Measurements from ENCODE around the gene JAG2.

Gene JAG2

DNA sequence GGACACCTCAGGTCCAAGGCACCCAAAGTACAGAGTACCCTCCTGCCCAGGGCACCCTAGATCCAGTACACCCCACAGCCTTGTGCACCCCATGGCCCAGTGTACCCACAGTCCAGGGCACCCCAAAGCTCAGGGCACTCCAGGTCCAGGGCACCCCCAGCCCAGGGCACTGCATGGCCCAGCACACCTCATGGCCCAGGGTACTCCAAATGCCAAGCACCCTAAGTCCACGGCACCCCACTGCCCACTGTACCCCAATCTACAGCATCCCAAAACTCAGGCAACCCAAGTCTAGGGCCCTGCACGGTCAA is 6.0 kb downstream of the JAG2 start:
- no peak for DNase-seq

DNA sequence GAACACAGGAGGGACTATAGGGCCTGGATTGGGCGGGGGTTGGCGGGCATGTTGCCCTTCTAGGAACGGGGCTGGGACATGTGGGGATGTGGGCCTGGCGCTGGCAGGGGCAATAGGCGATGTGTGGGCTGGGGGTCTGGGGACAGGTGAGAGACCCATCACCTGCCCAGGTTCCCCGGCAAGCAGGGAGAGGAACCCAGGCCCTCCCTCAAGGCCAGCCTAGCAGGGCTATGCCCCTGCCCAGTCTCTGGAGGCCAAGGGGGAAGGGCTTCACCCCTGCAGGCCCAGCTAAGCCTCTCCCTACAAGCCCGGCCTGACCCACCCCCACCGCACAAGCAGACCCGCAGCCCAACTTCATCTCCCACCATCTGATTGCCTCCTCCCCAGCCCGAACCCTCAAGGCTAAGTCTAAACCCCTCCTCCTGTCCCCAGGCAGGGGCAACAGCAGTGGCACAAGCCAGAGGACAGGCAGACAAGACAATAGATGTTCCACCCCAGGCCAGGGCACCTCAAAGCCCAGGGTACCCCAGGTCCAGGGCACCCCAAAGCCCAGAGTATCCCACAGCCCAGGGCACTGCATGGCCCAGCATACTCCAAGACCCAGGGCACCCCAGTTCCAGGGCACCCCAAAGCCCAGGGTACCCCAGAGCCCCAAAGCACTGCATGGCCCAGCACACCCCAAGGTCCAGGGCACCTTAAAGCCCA is 6.5 kb downstream of the JAG2 start:
- no peak for DNase-seq

DNA sequence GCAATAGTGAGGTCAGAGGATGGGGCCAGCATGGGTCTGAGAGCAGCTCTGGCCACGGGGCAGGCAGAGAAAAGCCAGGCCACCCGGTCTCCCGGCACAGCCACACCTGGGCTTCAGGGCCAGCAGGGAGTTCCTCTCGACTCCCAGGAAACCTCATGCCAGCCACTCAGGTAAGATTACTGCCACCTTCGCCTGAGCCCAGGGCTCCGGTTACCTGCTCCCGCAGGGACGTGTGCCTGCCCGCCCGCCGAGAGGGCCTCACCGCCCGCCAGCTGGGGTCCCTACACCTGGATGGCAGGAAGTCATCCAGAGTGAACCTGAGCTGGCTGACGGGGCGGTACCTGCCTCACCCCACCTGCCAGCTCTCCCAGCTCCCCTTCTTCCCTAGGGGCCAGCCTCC is 7.3 kb downstream of the JAG2 start:
- no peak for DNase-seq

DNA sequence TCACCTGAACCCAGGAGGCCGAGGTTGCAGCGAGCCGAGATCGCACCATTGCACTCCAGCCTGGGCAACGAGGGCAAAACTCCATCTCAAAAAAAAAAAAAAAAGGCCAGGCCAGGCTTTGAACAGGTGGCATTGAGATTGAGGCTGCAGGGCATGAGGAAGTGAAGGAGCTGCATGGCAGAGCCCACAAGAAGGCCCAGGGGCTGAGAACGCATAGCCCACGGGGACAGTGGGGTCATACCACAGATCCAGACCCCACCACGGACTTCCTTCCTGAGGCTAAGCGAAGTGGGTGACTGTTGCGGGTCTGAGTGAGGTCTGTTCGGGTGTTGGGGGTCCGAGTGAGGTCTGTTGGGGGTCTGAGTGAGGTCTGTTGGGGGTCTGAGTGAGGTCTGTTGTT is 7.8 kb downstream of the JAG2 start:
- DNase-seq: no peak

DNA sequence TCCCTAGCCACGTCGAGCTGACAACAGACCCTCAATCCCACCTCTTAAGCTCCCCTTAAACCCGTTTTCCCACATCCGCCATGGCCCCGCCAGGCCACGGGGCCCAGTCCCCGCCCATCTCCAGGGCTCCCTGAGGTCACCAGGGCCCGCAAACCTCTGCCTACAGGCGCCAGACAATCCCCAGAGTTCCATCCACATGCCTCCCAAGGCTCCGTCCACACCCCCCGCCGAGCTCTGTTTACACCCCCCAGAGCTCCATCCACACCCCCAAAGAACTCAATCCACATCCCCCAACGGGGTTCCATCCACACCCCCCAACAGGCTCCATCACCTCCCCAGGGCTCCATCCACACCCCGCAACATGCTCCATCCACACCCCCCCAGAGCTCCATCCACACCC is 9.2 kb downstream of the JAG2 start:
- DNase-seq: no peak

DNA sequence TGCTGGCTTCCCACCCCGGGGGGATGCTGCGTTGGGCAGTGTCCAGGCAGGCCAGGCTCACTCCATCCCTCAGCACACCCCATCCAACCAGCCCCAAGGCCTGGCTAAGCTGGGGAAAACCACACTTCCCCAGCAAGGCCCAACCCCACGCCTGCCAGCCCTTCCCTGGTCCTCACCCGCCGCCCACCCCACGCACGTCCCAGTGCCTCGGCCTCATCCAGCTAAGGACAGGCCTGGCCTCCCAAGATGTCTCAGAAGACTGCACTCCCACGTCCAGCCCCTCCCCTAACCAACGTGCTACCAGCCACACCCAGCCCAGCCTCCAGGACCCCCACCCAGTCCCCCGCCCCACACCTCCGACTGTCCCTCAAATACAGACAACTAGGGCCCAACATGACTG is 9.8 kb downstream of the JAG2 start:
- no peak for DNase-seq

DNA sequence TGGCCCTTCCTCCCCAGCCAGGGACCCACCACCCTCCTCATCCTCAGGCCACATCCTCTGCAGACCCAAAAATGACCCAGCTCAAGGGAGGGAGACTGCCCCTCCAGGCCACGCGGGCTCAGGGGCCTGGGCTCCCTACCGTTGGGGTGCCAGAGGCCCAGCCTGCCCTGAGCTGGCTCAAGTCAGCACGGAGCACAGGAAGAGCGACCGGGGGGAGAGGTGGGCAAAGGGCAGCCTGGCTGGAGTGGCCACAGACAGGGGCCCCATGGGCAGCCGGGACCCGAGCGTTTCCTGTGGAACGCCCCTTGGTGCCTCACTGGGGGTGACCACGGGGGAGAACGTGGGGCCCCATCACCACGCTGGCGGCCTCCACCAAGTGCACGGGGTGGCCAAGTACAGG is 10.7 kb downstream of the JAG2 start:
- DNase-seq: no peak

DNA sequence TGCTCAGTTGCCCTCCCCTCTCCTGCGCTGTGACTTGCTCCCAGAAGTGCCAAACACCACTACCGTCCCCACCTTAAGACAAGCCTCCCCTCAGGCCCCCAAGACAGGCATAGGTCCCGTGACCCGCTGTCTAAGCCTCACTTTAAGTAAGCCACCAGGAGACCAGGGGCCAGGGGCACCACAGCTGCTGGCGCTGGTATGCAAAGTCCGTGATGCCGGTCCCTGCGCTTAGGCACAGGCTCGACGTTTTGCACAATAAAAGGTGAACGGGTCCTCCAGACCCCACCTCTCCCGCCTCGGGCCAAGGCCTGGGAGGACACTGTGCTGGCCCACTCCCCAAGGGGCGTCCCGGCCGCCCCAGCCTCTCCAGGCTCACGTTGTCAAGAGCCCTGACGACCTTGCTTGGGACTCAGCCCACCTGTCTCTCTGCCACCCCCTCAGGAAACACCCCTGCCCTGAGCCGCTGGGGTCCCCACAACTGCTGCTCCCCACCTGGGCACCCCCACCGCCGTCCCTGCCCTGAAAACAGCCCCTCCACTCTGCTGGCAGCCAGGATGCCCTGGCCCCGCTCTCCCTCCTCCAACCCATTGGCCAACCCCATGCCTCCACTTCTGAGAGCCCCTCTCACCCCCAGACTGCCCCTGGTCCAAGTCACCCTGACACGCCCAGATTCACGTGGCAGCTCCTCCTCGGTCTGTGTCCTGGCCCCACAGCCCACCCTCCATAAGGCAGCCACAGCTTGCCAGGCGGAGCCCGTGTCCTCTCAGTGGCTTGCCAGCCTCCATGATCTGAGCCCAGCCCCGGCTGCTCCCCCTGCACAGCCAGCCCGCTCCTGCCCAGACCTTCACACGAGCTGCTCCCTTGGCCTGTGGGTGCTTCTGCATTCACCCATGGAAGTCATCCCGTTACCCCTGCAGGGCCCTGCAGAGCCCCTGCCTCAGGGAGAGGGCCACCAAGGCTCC is 11.9 kb downstream of the JAG2 start:
- DNase-seq: no peak

DNA sequence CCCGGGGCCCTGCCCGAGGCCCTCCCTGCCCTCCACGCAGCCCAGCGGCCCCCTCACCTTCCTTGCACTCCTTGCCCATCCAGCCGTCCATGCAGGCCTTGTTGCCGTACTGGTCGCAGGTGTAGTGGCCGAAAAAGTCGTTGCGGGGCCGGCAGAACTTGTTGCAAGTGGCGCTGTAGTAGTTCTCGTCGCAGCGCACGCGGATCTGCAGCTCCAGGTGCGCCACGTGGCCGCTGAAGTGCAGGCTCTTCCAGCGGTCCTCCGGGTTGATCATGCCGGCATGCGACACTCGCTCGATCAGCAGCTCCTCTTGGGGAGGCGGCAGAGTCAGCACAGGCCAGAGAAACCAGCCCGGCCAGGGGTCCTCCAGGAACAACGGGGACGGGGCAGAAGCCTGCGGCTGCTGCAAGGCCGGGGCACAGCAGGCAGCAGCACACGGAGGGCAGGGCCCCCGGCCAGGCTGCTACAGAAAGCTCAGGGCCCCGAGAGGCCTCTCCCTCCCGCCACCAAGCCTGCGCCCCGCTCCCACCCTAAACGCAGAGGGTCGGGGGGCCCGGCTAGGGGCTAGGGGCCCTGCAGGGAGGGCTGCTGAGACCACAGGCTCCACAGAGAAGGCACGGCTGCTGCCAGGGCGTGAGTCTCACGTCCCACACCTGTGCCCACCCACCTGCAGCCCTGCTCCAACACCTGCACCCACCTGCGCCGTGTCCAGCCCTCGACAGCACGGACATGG is 12.7 kb downstream of the JAG2 start:
- no peak for DNase-seq

DNA sequence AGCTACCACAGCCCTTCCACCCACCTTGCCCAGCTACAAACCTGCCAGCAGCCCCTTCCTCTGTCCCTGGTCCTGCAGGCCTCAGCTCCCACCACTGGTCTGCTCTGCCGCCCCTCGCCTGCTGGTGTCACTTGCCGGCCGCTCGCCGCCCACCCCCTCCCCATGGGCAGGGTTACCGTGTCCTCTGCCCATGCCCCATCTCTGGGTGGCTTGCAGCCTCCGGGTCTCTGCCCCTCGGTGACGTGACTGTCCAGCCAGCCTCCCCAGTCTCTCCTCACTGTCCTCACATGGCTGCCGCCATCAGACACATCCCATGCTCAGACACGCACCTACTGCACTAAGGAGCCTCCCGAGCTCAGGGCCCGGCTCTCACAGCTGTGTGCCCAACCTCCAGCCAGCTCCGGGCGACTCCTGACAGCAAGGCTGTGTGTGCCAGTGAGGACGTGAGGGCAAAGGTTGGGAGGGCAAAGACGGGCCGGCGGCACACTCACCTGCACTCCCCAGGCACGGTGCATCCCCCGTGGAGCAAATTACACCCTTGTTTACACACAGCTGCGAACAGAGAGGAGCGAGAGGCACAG is 13.4 kb downstream of the JAG2 start:
- DNase-seq: no peak

DNA sequence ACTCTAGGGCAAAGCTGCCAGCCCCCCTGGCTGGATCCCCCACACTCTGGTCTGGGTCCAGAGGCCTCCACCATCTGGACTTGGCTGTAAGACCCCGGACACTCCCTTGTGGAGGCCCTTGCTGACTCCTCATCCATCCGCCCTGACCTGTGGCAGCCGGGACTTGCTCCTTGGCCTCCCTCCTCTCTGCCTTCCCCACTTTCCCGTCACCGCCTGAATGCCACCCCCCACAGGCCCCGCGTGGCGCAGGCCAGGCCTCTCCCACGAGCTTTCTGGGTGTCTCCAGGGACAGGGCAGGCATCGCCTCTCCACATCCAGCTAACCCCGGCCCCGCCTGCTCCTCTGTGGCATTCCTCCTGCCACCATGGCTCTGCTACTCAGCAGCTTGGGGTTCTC is 14.1 kb downstream of the JAG2 start:
- no peak for DNase-seq

DNA sequence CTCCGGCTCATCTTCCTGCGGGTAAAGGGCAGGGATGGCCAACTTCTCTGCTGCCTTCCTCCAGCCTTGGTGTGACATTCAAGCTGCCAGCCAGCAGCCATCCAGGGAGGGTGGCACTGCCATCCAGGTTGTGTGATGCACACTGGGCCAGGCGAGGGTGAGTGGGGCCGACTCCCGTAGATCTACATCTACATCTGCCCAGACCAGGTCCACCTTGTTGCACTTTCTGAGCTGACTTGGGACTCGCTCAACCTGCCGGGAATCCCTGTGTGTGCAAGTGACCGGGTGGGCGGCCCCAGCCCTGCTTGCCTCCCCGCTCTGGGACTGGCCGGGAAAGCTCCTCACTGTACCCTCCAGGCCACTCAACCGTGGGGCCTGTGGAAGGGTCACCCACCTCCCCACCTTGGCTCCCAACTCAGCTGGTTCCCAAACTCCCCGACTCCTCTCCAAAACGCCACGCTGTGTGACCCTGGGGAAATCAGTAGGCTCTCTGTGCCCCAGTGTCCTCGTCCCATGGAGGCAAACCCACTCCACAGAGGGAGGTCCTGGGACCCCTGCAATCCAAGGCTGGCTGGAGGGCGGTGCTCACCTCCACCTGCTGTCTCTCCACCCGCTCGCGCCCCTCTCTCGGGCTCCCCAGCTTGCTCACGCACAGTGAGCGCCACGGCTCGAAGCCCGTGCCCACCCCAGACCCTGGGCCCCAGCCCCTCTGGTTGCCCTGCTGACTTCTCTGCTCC is 14.7 kb downstream of the JAG2 start:
- no peak for DNase-seq

DNA sequence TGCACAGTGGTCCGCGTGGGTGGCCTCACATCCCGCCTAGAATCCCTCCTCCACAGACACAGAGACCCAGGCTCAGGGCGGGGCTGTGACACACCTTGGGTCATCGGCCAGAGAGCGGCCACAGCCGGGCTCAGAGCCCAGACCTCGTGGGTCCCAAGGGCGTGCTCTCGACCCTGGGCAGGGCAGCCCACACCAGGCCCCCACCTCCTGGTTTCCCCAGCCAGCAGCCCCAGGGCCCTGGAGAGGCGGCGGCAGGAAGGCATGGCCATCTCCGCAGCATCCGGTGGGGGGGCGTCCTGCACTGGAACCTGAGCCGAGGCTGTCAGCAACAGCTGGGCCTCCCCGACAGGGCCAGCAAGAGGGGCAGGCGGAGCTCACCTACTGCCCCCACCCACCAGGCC is 15.2 kb downstream of the JAG2 start:
- no peak for DNase-seq

DNA sequence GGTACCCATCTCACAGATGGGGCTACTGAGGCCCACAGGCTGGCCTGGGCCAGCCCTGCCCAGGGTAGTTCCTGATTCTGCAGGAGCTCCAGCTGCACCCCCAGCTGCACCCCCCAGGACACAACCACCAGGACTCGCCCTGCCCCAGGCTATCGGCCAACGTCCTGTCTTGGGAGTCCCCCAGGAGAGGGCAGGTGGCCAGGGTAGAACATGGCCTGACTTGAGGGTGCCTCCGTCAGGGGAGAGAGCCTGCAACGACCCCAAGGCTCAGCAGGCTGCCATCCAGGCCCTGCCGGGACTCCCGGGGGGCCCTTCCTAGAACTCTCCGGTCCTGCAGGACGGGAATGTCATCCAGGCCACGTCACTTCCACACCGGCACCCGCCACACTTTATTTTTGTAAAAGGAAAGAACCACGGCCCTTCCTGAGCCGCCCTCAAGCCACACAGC is 15.8 kb downstream of the JAG2 start:
- DNase-seq: no peak

DNA sequence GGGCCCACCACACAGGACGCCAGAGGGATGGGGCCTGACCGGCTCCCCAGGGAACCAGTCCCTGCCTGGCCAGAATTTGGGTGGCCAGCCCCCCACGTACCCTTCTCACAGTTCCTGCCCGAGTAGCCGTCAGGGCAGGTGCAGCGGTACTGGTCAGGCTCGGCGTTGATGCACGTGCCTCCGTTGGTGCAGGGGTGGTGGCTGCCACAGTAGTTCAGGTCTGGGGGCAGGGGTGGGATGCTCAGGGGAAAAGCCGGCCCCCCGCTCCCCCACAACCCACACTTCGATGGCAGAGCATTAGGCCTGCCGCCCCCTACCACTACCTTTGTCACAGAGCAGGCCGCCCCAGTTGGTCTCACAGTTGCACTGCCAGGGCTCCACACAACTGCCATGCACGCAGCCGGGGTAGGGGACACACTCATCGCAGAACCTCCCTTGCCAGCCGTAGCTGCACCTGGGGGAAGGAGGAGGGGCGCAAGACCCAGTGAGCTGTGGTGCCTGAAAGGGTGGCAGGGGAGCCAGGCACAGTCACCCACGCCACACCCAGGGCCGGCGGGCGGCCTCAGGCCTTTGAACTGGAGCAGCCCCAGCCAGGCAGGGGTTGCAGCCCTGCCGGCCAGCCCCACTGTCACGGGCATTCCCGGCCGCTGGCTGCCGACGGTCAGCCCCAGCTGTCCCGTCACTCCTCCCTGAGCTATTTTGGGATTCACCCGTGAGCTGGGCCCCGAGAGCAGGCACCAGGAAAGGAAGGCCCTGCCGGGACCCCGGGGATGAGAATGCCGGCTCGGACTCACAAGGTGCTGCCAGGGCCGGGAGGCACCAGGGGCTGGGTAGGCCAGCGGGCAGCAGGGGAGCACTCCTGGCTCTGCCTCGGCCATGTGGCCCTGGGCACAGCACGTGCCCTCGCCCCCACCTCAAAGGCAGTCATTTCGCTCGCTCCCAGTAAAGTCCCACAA is 16.5 kb downstream of the JAG2 start:
- DNase-seq: no peak

DNA sequence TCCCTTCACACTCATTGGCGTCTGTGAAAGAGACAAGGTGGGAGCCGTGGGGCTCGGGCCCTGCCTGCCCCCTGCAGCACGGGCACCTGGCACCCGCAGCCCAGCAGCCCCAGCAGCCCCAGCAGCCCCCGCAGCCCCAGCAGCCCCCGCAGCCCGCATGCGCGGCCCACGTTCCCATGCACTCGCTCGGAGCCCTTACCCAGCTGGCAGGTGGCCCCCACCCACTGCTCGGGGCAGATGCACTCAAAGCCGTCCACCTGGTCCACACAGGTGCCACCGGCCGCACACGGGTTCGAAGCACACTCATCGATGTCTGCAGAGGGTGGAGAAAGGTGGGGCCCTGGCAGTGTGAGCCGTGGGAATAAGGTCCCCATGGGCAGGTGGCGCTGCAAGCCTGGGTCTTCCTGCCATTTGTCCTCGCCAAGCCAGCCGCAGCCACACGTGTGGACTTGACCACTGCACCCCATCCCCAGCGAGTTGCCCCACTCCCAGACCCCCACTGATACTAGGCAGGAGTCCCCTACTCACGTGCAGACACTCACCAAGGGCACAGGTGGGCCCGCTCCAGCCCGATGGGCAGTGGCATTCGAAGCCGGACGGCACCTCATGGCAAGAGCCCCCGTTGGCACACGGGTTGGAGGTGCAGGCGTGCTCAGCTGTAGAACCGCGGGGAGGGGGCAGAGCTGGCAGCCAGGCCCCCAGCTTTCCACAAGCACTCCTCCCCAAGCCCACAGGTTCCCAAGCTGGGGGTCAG is 17.3 kb downstream of the JAG2 start:
- DNase-seq: no peak

DNA sequence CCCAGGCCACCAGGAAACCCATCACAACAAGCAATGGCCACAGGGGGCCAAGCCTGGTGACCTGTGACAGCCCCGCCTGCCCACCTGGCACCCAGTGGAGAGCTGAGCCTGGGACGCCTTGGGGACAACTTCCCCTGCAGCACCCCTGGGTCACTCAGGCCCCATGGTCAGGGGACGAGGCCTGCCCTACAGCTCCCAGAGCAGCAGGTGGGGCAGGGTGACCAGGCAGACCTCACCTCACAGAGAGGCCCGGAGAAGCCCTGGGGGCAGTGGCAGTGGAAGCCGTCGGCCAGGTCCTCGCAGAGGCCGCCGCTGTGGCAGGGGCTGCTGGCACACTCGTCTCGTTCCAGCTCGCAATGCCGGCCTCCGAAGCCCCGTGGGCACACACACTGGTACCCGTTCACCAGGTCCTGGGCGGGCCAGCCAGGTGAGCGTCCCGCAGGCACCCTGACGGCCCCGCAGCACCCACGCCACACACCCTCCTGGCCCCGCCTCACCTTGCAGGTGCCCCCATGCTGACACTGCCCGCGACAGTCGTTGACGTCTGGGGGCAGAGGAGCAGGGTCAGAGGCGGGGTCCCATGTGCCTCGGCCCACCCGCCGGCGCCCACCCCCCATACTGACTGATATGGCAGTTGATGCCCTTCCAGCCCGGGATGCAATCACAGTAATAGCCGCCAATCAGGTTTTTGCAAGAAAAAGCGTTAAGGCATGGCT is 18.1 kb downstream of the JAG2 start:
- DNase-seq: no peak

DNA sequence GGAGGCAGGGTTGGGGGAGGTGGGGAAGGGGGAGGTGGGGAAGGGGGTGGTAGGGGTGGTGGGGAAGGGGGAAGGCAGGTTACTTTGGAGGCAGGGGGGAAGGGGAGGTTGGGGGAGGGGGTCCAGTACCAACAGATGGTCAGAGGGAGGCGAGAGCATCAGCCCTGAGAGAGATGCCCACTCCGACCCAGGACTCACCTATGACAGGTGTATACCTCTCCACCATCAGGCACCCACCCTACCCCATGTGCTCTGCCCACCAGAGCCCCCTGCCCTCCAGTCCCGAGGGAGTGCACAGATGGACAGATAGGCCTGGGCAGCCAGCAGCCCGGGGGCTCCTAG is 18.6 kb downstream of the JAG2 start:
- DNase-seq: no peak

DNA sequence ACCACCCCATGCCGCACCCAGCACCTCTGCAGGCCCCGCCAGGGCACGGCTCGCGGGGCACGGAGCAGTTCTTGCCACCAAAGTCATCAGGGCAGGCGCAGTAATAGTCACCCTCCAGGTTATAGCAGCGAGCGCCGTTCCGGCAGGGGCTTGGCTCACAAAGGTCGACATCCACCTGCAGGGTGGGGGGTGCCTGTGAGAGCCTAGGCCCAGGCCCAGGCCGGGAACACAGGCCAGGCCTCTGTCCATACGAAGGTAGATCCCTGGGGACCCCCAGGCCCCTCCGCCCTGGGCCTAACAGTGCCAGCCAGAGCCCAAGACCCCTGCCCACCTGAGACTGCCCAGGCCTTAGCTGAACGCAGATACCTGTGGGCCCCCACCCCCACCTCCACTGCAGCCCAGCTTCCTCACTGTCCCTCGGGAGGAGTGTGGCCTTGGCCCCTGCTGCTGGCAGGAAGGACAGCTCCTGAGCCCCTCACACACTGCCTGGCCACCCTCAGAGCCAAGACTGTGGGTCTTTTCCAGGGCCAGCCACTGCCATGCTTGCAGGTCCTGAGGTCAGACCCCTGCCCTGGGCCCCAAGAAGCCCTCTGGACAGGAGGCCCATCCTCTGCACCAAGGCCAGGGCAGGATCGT is 19.3 kb downstream of the JAG2 start:
- no peak for DNase-seq
